T-helper 1 cell treated with Interleukin-12 subunit alpha and Interleukin-12 subunit beta and Interleukin-4 antibody, amounts not matched to agents 30 μg/mL and 1 μg/mL, for 36 hours (primary cell): ENCODE data around the gene VOPP1.

ENCODE experiments used
- H3K27ac Mint-ChIP-seq: one replicate; pipeline ENCODE4 v1.8.0; 2021; ENCODE audit warnings: mild to moderate bottlenecking, mixed read lengths
- H3K27me3 Mint-ChIP-seq: one replicate; pipeline ENCODE4 v1.8.0; 2021; ENCODE audit warnings: low read depth, mixed read lengths
- H3K36me3 Mint-ChIP-seq: one replicate; pipeline ENCODE4 v1.8.0; 2021; ENCODE audit warnings: low read depth, mixed read lengths
- H3K4me1 Mint-ChIP-seq: one replicate; pipeline ENCODE4 v1.8.0; 2021; ENCODE audit warnings: low read depth, mixed read lengths
- H3K4me3 Mint-ChIP-seq: one replicate; pipeline ENCODE4 v1.8.0; 2021; ENCODE audit warnings: mild to moderate bottlenecking, moderate library complexity, mixed read lengths
- H3K9me3 Mint-ChIP-seq: one replicate; pipeline ENCODE4 v1.8.0; 2021; ENCODE audit warnings: mixed read lengths

VOPP1 gene

GRCh38 chr7:55438085-55438756 lies 134.1 kb downstream of the VOPP1 start:
- Mint-ChIP-seq H3K4me1 (peaks cover 37% of the 10 kb centered on the region), H3K27ac (peak overlapping the region; percentile 4), H3K36me3 (peaks cover 4% of the 10 kb centered on the region), H3K9me3 (no peaks in the 10 kb centered on the region), H3K27me3 (no peaks in the 10 kb centered on the region), H3K4me3 (no peak overlapping the region)

GRCh38 chr7:55437375-55437774 lies 134.9 kb downstream of the VOPP1 start:
- H3K9me3 Mint-ChIP-seq, result no peaks in the 10 kb centered on the region
- H3K27me3 Mint-ChIP-seq, result no peaks in the 10 kb centered on the region
- H3K27ac Mint-ChIP-seq, result no peak overlapping the region
- H3K4me3 Mint-ChIP-seq, result no peak overlapping the region
- peaks cover 4% of the 10 kb centered on the region for H3K36me3 Mint-ChIP-seq
- peaks cover 44% of the 10 kb centered on the region for H3K4me1 Mint-ChIP-seq

- H3K4me3 Mint-ChIP-seq, result no peak overlapping the region
- H3K27me3 Mint-ChIP-seq, result no peaks in the 10 kb centered on the region
- no peaks in the 10 kb centered on the region for H3K9me3 Mint-ChIP-seq
- peaks cover 5% of the 10 kb centered on the region for H3K36me3 Mint-ChIP-seq
- H3K27ac Mint-ChIP-seq, result peak overlapping the region; percentile 16
- peaks cover 41% of the 10 kb centered on the region for H3K4me1 Mint-ChIP-seq
These were observed 135.8 kb downstream of the VOPP1 start for GRCh38 chr7:55436457-55436856.

- H3K4me3 Mint-ChIP-seq, result no peak overlapping the region
- H3K36me3 Mint-ChIP-seq, result peaks cover 6% of the 10 kb centered on the region
- no peak overlapping the region for H3K27ac Mint-ChIP-seq
- H3K4me1 Mint-ChIP-seq, result peaks cover 40% of the 10 kb centered on the region
- H3K9me3 Mint-ChIP-seq, result no peaks in the 10 kb centered on the region
- no peaks in the 10 kb centered on the region for H3K27me3 Mint-ChIP-seq
These were observed 136.8 kb downstream of the VOPP1 start for GRCh38 chr7:55435466-55435865.

- Mint-ChIP-seq H3K4me1 (peaks cover 21% of the 10 kb centered on the region), H3K4me3 (no peak overlapping the region), H3K27me3 (no peaks in the 10 kb centered on the region), H3K9me3 (no peaks in the 10 kb centered on the region), H3K27ac (no peak overlapping the region), H3K36me3 (peaks cover 2% of the 10 kb centered on the region)
These were observed 139.1 kb downstream of the VOPP1 start for GRCh38 chr7:55432939-55433784.

- H3K27me3 Mint-ChIP-seq, result no peaks in the 10 kb centered on the region
- H3K9me3 Mint-ChIP-seq, result no peaks in the 10 kb centered on the region
- no peak overlapping the region for H3K4me3 Mint-ChIP-seq
- H3K4me1 Mint-ChIP-seq, result peaks cover 21% of the 10 kb centered on the region
- peaks cover 2% of the 10 kb centered on the region for H3K36me3 Mint-ChIP-seq
- H3K27ac Mint-ChIP-seq, result no peak overlapping the region
These were observed 139.8 kb downstream of the VOPP1 start for GRCh38 chr7:55432506-55432905.

GRCh38 chr7:55431898-55432297 lies 140.4 kb downstream of the VOPP1 start:
- Mint-ChIP-seq H3K27me3 (no peaks in the 10 kb centered on the region), H3K36me3 (peaks cover 2% of the 10 kb centered on the region), H3K4me1 (peaks cover 24% of the 10 kb centered on the region), H3K4me3 (no peak overlapping the region), H3K27ac (no peak overlapping the region), H3K9me3 (no peaks in the 10 kb centered on the region)

GRCh38 chr7:55429835-55430499 lies 142.3 kb downstream of the VOPP1 start:
- H3K27me3 Mint-ChIP-seq, result no peaks in the 10 kb centered on the region
- no peak overlapping the region for H3K27ac Mint-ChIP-seq
- H3K4me1 Mint-ChIP-seq, result peaks cover 19% of the 10 kb centered on the region
- peaks cover 12% of the 10 kb centered on the region for H3K36me3 Mint-ChIP-seq
- H3K4me3 Mint-ChIP-seq, result no peak overlapping the region
- H3K9me3 Mint-ChIP-seq, result no peaks in the 10 kb centered on the region

- peaks cover 9% of the 10 kb centered on the region for H3K4me1 Mint-ChIP-seq
- H3K36me3 Mint-ChIP-seq, result peaks cover 12% of the 10 kb centered on the region
- H3K27ac Mint-ChIP-seq, result no peak overlapping the region
- H3K4me3 Mint-ChIP-seq, result no peak overlapping the region
- H3K9me3 Mint-ChIP-seq, result no peaks in the 10 kb centered on the region
- H3K27me3 Mint-ChIP-seq, result no peaks in the 10 kb centered on the region
These were observed 144.5 kb downstream of the VOPP1 start for GRCh38 chr7:55427800-55428199.

- no peak overlapping the region for H3K27ac Mint-ChIP-seq
- no peaks in the 10 kb centered on the region for H3K9me3 Mint-ChIP-seq
- H3K36me3 Mint-ChIP-seq, result peaks cover 12% of the 10 kb centered on the region
- H3K4me1 Mint-ChIP-seq, result peaks cover 6% of the 10 kb centered on the region
- no peak overlapping the region for H3K4me3 Mint-ChIP-seq
- no peaks in the 10 kb centered on the region for H3K27me3 Mint-ChIP-seq
These were observed 145.0 kb downstream of the VOPP1 start for GRCh38 chr7:55427342-55427741.

- no peaks in the 10 kb centered on the region for H3K27me3 Mint-ChIP-seq
- H3K36me3 Mint-ChIP-seq, result peaks cover 12% of the 10 kb centered on the region
- H3K4me1 Mint-ChIP-seq, result peaks cover 4% of the 10 kb centered on the region
- H3K4me3 Mint-ChIP-seq, result no peak overlapping the region
- no peaks in the 10 kb centered on the region for H3K9me3 Mint-ChIP-seq
- H3K27ac Mint-ChIP-seq, result no peak overlapping the region
These were observed 145.6 kb downstream of the VOPP1 start for GRCh38 chr7:55426676-55427075.

- Mint-ChIP-seq H3K27ac (no peak overlapping the region), H3K4me3 (no peak overlapping the region), H3K4me1 (peaks cover 4% of the 10 kb centered on the region)
These were observed 147.1 kb downstream of the VOPP1 start for GRCh38 chr7:55425141-55425752.

GRCh38 chr7:55423891-55424290 lies 148.4 kb downstream of the VOPP1 start:
- H3K27ac Mint-ChIP-seq, result no peak overlapping the region
- no peaks in the 10 kb centered on the region for H3K27me3 Mint-ChIP-seq
- H3K36me3 Mint-ChIP-seq, result peaks cover 10% of the 10 kb centered on the region
- peaks cover 4% of the 10 kb centered on the region for H3K4me1 Mint-ChIP-seq
- no peak overlapping the region for H3K4me3 Mint-ChIP-seq
- H3K9me3 Mint-ChIP-seq, result no peaks in the 10 kb centered on the region

More at GRCh38 chr7:55425141-55425752, 147.1 kb downstream of the VOPP1 start:
- H3K36me3 Mint-ChIP-seq, result peaks cover 10% of the 10 kb centered on the region
- no peaks in the 10 kb centered on the region for H3K9me3 Mint-ChIP-seq
- no peaks in the 10 kb centered on the region for H3K27me3 Mint-ChIP-seq

- Mint-ChIP-seq H3K27me3 (no peaks in the 10 kb centered on the region), H3K4me3 (no peak overlapping the region), H3K27ac (no peak overlapping the region), H3K36me3 (peaks cover 10% of the 10 kb centered on the region), H3K9me3 (no peaks in the 10 kb centered on the region), H3K4me1 (peaks cover 4% of the 10 kb centered on the region)
These were observed 149.0 kb downstream of the VOPP1 start for GRCh38 chr7:55423277-55423711.
